Hepatocyte (in vitro differentiated cells): Measurements from ENCODE around the gene RYR3. TPM values are rescaled to one million over a fixed set of nuclear protein-coding genes. Genes with fewer than 3 reads are reported as not detected.

Experiments used
- DNase-seq: peaks from one replicate; pipeline ENCODE4 v3.0.0-alpha.2; 2016; ENCODE audit warnings: low spot score
- H2AFZ ChIP-seq: fragments of 200-600 bp; sonication (generic); 2 replicates; pipeline ENCODE4 v1.6.0; 2016; ENCODE audit warnings: antibody characterized with exemption, mild to moderate bottlenecking
- H3K27ac ChIP-seq: fragments of 200-600 bp; sonication (generic); 2 replicates; pipeline ENCODE4 v1.5.1; 2016; ENCODE audit warnings: mild to moderate bottlenecking
- H3K27me3 ChIP-seq: fragments of 200-600 bp; sonication (generic); 2 replicates; pipeline ENCODE4 v1.6.1; 2016
- H3K36me3 ChIP-seq: fragments of 200-600 bp; sonication (generic); replicated peaks from 2 replicates; pipeline ENCODE4 v1.5.1; 2016; ENCODE audit warnings: low read depth; ENCODE audit not compliant: insufficient read depth
- H3K4me1 ChIP-seq: fragments of 200-600 bp; sonication (generic); 2 replicates; pipeline ENCODE4 v1.5.1; 2016; ENCODE audit warnings: mild to moderate bottlenecking, moderate library complexity; ENCODE audit not compliant: insufficient read depth
- H3K4me2 ChIP-seq: fragments of 200-600 bp; sonication (generic); 2 replicates; pipeline ENCODE4 v1.6.0; 2016
- H3K4me3 ChIP-seq: fragments of 200-600 bp; sonication (generic); 2 replicates; pipeline ENCODE4 v1.5.1; 2016; ENCODE audit warnings: mild to moderate bottlenecking
- H3K79me2 ChIP-seq: fragments of 200-600 bp; sonication (generic); 2 replicates; pipeline ENCODE4 v1.6.0; 2017; ENCODE audit warnings: mild to moderate bottlenecking
- H3K9me2 ChIP-seq: fragments of 200-600 bp; sonication (generic); replicated peaks from 2 replicates; pipeline ENCODE4 v1.6.0; 2017; ENCODE audit warnings: mild to moderate bottlenecking; ENCODE audit not compliant: insufficient read depth
- H3K9me3 ChIP-seq: fragments of 200-600 bp; sonication (generic); 2 replicates; pipeline ENCODE4 v1.5.1; 2016; ENCODE audit warnings: low read depth, mild to moderate bottlenecking
- H4K20me1 ChIP-seq: fragments of 200-600 bp; sonication (generic); 2 replicates; pipeline ENCODE4 v1.6.0; 2016; ENCODE audit warnings: mild to moderate bottlenecking; ENCODE audit not compliant: insufficient read depth, poor library complexity, severe bottlenecking
- CTCF ChIP-seq: fragments of 200-600 bp; sonication (generic); IDR thresholded peaks from 2 replicates; pipeline ENCODE4 v1.5.1; 2016; ENCODE audit warnings: antibody characterized with exemption, mild to moderate bottlenecking; ENCODE audit not compliant: poor library complexity
- EZH2 ChIP-seq: fragments of 200-600 bp; sonication (generic); IDR thresholded peaks from 2 replicates; pipeline ENCODE4 v1.6.1; 2016; ENCODE audit warnings: antibody characterized with exemption, mild to moderate bottlenecking, borderline replicate concordance
- EZH2phosphoT487 ChIP-seq: fragments of 200-600 bp; sonication (generic); IDR thresholded peaks from one replicate; pipeline ENCODE4 v1.6.1; 2018; ENCODE audit warnings: antibody characterized with exemption, mild to moderate bottlenecking, low read depth, moderate library complexity; ENCODE audit not compliant: unreplicated experiment, severe bottlenecking
- WGBS: methylation state at CpG from one replicate; pipeline ENCODE4 v1.1.6; 2016; ENCODE audit warnings: low lambda C conversion rate; ENCODE audit errors: missing lambda C conversion rate; 5-methylcytosine and 5-hydroxymethylcytosine counted together
- polyA plus RNA-seq: library from polyadenylated mRNA; unstranded; fragments of >200 nt; fragmentation: Nextera tagmentation; extraction: Ambion mirVana; gene quantifications from 2 replicates; pipeline ENCODE4 v1.2.1, GENCODE V29; 2016
- total RNA-seq: library from RNA; depleted of rRNA; stranded (reverse); fragments of >200 nt; gene quantifications from 2 replicates; pipeline ENCODE4 v1.2.3, GENCODE V29; 2014

Gene RYR3
- total and polyA plus RNA-seq, 2 experiments from 2014 or later: 0.36 to 0.37 TPM

DNA sequence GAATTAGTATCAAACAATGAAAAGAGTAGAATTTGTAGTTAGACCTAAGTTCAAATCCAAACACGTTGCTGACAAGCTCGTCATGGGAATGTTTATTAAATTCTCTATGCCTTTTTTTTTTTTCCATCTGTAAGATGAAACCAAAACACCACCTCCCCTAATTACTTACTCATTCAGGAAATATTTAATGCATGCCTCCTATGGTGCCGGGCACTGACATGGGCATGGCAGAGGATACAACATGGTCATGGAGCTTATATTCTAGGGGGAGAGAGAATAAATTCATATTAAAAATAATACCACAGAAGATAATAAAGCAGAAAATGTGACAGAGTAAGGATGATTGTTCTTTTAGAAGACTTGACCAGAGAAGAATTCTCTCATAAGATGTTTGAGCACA lies 215.8 kb downstream of the RYR3 start:
- Histone ChIP-seq H3K9me2 (no peaks in the 10 kb centered on the region), H3K4me3 (no peak overlapping the region), H3K27me3 (no peaks in the 10 kb centered on the region), H3K36me3 (no peaks in the 10 kb centered on the region), H3K9me3 (no peaks in the 10 kb centered on the region), H3K4me2 (no peak overlapping the region), H4K20me1 (no peaks in the 10 kb centered on the region), H3K27ac (no peak overlapping the region), H2AFZ (no peak overlapping the region), H3K79me2 (no peaks in the 10 kb centered on the region), H3K4me1 (no peaks in the 10 kb centered on the region)
- WGBS: 81% methylated on average over 3 of the region's 3 CpGs
- no peak for TF ChIP-seq EZH2
- TF ChIP-seq EZH2phosphoT487: no peak
- TF ChIP-seq CTCF: no peak
- no peak for DNase-seq

DNA sequence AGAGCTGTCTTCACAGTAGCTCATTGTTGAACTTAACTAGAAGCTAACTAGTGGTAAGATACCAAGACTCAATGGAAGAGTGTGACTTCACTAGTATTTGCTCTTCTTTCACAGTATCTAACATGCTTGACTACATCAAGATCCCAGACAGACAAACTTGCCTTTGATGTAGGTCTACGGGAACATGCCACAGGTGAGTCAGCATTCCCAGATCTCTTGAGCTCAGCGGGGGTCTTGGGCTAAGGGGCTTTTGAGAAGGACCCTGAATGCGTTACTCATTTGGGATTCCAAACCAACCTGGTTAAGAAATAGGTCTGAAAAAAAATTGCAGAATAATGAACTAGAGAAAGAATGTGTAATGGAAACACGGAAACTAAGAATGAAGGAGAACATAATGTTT lies 222.4 kb downstream of the RYR3 start:
- WGBS: 70% methylated on average over 4 of the region's 4 CpGs
- DNase-seq: no peak

DNA sequence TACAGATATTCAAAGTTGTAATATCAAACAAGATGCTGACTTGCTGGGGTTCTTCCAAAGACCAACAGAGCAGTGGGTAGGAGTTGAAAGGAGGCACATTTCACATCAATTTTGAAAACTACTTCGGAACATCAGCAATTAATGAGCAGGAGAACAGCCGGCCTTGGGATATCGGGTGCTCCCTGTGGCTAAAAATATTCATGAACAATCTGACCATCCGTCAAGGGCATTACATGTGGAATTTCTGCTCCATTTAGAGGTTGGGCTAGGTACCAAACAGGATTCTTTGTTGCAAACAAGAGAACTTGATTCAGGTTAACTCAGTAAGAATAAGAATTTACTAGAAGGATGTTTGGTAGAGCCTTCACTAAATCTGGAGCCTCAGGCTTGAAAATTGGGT lies 223.9 kb downstream of the RYR3 start:
- no peak overlapping the region for H3K4me2 ChIP-seq
- no peaks in the 10 kb centered on the region for H3K4me1 ChIP-seq
- DNase-seq: no peak
- H3K27ac ChIP-seq: no peak overlapping the region
- no peaks in the 10 kb centered on the region for H3K9me2 ChIP-seq
- no peak overlapping the region for H2AFZ ChIP-seq
- no peaks in the 10 kb centered on the region for H3K9me3 ChIP-seq
- H3K27me3 ChIP-seq: peaks cover 3% of the 10 kb centered on the region
- TF ChIP-seq CTCF (no peak), EZH2 (no peak), EZH2phosphoT487 (no peak)
- no peak overlapping the region for H3K4me3 ChIP-seq
- no peaks in the 10 kb centered on the region for H4K20me1 ChIP-seq
- no peaks in the 10 kb centered on the region for H3K36me3 ChIP-seq
- WGBS: 94% methylated on average over 4 of the region's 4 CpGs
- H3K79me2 ChIP-seq: no peaks in the 10 kb centered on the region

More for the DNA sequence above, 222.4 kb downstream of the RYR3 start:
- Histone ChIP-seq H3K4me2 (no peak overlapping the region), H4K20me1 (no peaks in the 10 kb centered on the region), H3K9me2 (no peaks in the 10 kb centered on the region), H3K4me1 (no peaks in the 10 kb centered on the region), H2AFZ (no peak overlapping the region), H3K9me3 (no peaks in the 10 kb centered on the region), H3K4me3 (no peak overlapping the region), H3K27me3 (peaks cover 3% of the 10 kb centered on the region), H3K79me2 (no peaks in the 10 kb centered on the region), H3K27ac (no peak overlapping the region), H3K36me3 (no peaks in the 10 kb centered on the region)
- TF ChIP-seq CTCF (no peak), EZH2phosphoT487 (no peak), EZH2 (no peak)

GRCh38 chr15:33535135-33535534 lies 224.4 kb downstream of the RYR3 start:
- no peaks in the 10 kb centered on the region for H3K9me3 ChIP-seq
- no peaks in the 10 kb centered on the region for H3K79me2 ChIP-seq
- H2AFZ ChIP-seq: no peak overlapping the region
- H3K9me2 ChIP-seq: no peaks in the 10 kb centered on the region
- H3K4me2 ChIP-seq: no peak overlapping the region
- TF ChIP-seq EZH2phosphoT487: no peak
- no peaks in the 10 kb centered on the region for H3K4me1 ChIP-seq
- peaks cover 3% of the 10 kb centered on the region for H3K27me3 ChIP-seq
- WGBS: 79% methylated on average over 3 of the region's 3 CpGs
- H3K4me3 ChIP-seq: no peak overlapping the region
- no peak overlapping the region for H3K27ac ChIP-seq
- no peaks in the 10 kb centered on the region for H3K36me3 ChIP-seq
- no peak for DNase-seq
- H4K20me1 ChIP-seq: no peaks in the 10 kb centered on the region
